Esophagus muscularis mucosa (tissue), 3 donors: ENCODE results near the gene CYBA.

Experiments
- CTCF ChIP-seq, 3 experiments: fragments of 200-600 bp in 2 of 3; fragments of 450-650 bp in 1 of 3; sonication (generic) in 2 of 3; IDR thresholded peaks; one replicate each; pipeline ENCODE4 v1.5.1; 2017 to 2019; ENCODE audit warnings: antibody characterized with exemption in 3 of 3, mild to moderate bottlenecking in 2 of 3, moderate library complexity in 1 of 3
- POLR2AphosphoS5 ChIP-seq, 2 donors: sonication (generic); formaldehyde crosslinking; IDR thresholded peaks; one replicate each; pipeline ENCODE4 v1.6.1; 2017; ENCODE audit warnings: antibody characterized with exemption in 2 of 2

GRCh38 chr16:88610909-88611812, 39.7 kb downstream of the CYBA start:
- TF ChIP-seq POLR2AphosphoS5 (IDR thresholded peaks at IDR 0.05) (no peak), CTCF (IDR thresholded peaks at IDR 0.05) (no peak)
